Measurements from ENCODE around the gene QSER1. TPM values are rescaled to one million over a fixed set of nuclear protein-coding genes. Genes with fewer than 3 reads are reported as not detected.
"Not testable (repeated sequence)": the region's sequence is repeated elsewhere in the genome, so short reads cannot be mapped to it uniquely, and the experiment has no call there.

QSER1 gene
- total RNA-seq, 2 experiments from 2014 or later: 10.1 to 12.3 TPM

DNA sequence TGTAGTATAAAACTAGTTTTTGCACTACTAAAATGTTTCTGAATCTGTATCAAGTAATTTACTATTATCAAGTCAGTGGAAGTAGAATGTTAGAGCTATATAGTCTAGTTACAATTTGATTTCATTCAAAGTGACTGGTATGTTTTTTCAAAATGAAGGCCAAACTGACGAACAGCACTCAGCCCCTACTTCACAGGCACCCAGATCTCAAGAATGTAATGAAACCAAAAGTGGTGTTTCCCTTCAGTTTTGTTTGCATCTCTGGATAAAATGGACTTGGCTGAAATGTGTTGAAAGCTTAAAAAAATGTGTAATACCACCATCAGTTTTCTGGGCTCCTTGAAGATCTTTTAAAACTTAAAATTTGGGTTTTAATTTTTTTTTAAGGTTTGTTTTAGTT is 46.4 kb downstream of the QSER1 start:
- DNase-seq: no peak
- H3K9me3 Mint-ChIP-seq: peaks cover 1% of the 10 kb centered on the region
- no peak overlapping the region for H3K27ac Mint-ChIP-seq
- peaks cover 16% of the 10 kb centered on the region for H3K4me1 Mint-ChIP-seq (ENCODE audit: low read depth)
- intact Hi-C loops (cut with micrococcal nuclease): no loop called here
- CTCF ChIA-PET: interaction anchor here (0.6 to 1.3 kb wide), 4 partner anchors 13 to 315 kb away, joined by 3 to 4 read pairs (median 3); no protein-coding TSS in a partner anchor
- no peak overlapping the region for H3K4me3 Mint-ChIP-seq
- peaks cover 57% of the 10 kb centered on the region for H3K36me3 Mint-ChIP-seq (ENCODE audit: low read depth)
- no peaks in the 10 kb centered on the region for H3K27me3 Mint-ChIP-seq (ENCODE audit: low read depth)

- intact Hi-C loops (cut with micrococcal nuclease): no loop called here
- CTCF ChIA-PET: interaction anchor here (1.3 kb wide), 1 partner anchor 14 kb away, joined by 4 read pairs; no protein-coding TSS in a partner anchor
- peaks cover 48% of the 10 kb centered on the region for H3K36me3 Mint-ChIP-seq (ENCODE audit: low read depth)
- peaks cover 16% of the 10 kb centered on the region for H3K4me1 Mint-ChIP-seq (ENCODE audit: low read depth)
- H3K27ac Mint-ChIP-seq: no peak overlapping the region
- DNase-seq: no peak
- peaks cover 1% of the 10 kb centered on the region for H3K9me3 Mint-ChIP-seq
- H3K4me3 Mint-ChIP-seq: no peak overlapping the region
- no peaks in the 10 kb centered on the region for H3K27me3 Mint-ChIP-seq (ENCODE audit: low read depth)
Observed at GRCh38 chr11:32939866-32940265, 47.3 kb downstream of the QSER1 start.

DNA sequence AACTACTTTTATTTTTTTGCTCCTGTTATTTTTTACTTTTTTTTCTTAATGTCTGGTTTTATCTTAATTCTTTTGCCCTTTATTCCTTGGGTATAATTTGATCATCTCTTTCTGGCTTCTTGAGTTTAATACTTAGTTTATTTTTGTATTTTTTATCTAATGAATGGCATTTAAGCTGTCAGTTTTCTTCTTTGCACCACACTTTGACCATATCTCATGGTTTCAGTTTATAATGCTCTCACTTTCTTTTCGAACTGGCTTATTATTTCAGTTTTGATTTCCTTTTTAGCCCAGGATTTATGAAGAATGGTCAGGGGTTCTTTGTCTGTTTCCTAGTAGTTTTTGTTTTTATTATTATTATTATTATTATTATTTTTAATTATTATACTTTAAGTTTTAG is 48.3 kb downstream of the QSER1 start:
- peaks cover 1% of the 10 kb centered on the region for H3K9me3 Mint-ChIP-seq
- no peak overlapping the region for H3K27ac Mint-ChIP-seq
- H3K4me1 Mint-ChIP-seq (ENCODE audit: low read depth): peaks cover 16% of the 10 kb centered on the region
- intact Hi-C loops (cut with micrococcal nuclease): no loop called here
- H3K4me3 Mint-ChIP-seq: no peak overlapping the region
- H3K27me3 Mint-ChIP-seq (ENCODE audit: low read depth): no peaks in the 10 kb centered on the region
- no peak for DNase-seq
- CTCF ChIA-PET: no interaction called here
- peaks cover 44% of the 10 kb centered on the region for H3K36me3 Mint-ChIP-seq (ENCODE audit: low read depth)

- Mint-ChIP-seq H3K9me3 (peaks cover 8% of the 10 kb centered on the region), H3K4me1 (ENCODE audit: low read depth) (no peaks in the 10 kb centered on the region), H3K4me3 (no peak overlapping the region), H3K36me3 (ENCODE audit: low read depth) (peaks cover 14% of the 10 kb centered on the region), H3K27me3 (ENCODE audit: low read depth) (no peaks in the 10 kb centered on the region), H3K27ac (no peak overlapping the region)
- CTCF ChIA-PET: no interaction called here
- no peak for DNase-seq
- intact Hi-C loops (cut with micrococcal nuclease): no loop called here
Observed at GRCh38 chr11:32947978-32948377, 55.4 kb downstream of the QSER1 start.

DNA sequence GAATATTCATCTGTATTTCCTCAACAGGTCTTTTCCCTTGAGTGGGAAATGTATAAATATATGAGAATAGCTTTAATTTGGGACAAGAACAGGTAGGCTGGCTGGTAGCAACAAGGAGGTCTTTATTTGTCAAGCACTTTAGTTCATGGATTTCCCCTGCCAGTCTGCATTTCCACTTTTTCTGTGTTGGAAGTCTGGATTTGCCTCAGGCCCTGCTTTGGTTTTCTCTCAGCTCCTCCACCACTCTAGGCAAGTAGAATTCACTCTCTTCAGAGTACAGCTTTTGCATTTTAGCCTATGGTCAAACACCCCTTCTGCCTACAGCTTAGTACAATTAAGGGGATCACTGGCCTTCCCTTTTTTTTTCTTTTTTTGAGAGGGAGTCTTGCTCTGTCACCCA is 57.1 kb downstream of the QSER1 start:
- Mint-ChIP-seq H3K27me3 (ENCODE audit: low read depth) (no peaks in the 10 kb centered on the region), H3K9me3 (peaks cover 8% of the 10 kb centered on the region), H3K36me3 (ENCODE audit: low read depth) (peaks cover 12% of the 10 kb centered on the region), H3K4me3 (no peak overlapping the region), H3K27ac (no peak overlapping the region), H3K4me1 (ENCODE audit: low read depth) (no peaks in the 10 kb centered on the region)
- DNase-seq: no peak
- CTCF ChIA-PET: no interaction called here
- intact Hi-C loops (cut with micrococcal nuclease): no loop called here

GRCh38 chr11:32952421-32952820 is 59.8 kb downstream of the QSER1 start:
- Mint-ChIP-seq H3K4me1 (ENCODE audit: low read depth) (no peaks in the 10 kb centered on the region), H3K4me3 (no peak overlapping the region), H3K27me3 (ENCODE audit: low read depth) (no peaks in the 10 kb centered on the region), H3K36me3 (ENCODE audit: low read depth) (peaks cover 7% of the 10 kb centered on the region), H3K27ac (no peak overlapping the region), H3K9me3 (peaks cover 4% of the 10 kb centered on the region)
- intact Hi-C loops (cut with micrococcal nuclease): no loop called here
- DNase-seq: no peak
- CTCF ChIA-PET: no interaction called here

- DNase-seq: no peak
- intact Hi-C loops (cut with micrococcal nuclease): no loop called here
- no peaks in the 10 kb centered on the region for H3K27me3 Mint-ChIP-seq (ENCODE audit: low read depth)
Observed at GRCh38 chr11:32953700-32954099, 61.1 kb downstream of the QSER1 start.

GRCh38 chr11:32960553-32961164 is 68.0 kb downstream of the QSER1 start:
- CTCF ChIA-PET: interaction anchor here (0.8 to 3.8 kb wide), 9 partner anchors 8 to 405 kb away, joined by 3 to 36 read pairs (median 4); no protein-coding TSS in a partner anchor
- H3K27ac Mint-ChIP-seq: no peak overlapping the region
- no peaks in the 10 kb centered on the region for H3K9me3 Mint-ChIP-seq
- peaks cover 8% of the 10 kb centered on the region for H3K4me1 Mint-ChIP-seq (ENCODE audit: low read depth)
- intact Hi-C loops (cut with micrococcal nuclease): loop anchor here (1.0 to 5.0 kb wide), 8 partner anchors 51 to 382 kb away; partner anchors contain the start of genes CSTF3 and QSER1
- DNase-seq: no peak
- H3K36me3 Mint-ChIP-seq (ENCODE audit: low read depth): peaks cover 24% of the 10 kb centered on the region
- H3K27me3 Mint-ChIP-seq (ENCODE audit: low read depth): no peaks in the 10 kb centered on the region
- H3K4me3 Mint-ChIP-seq: no peak overlapping the region

More at GRCh38 chr11:32953700-32954099, 61.1 kb downstream of the QSER1 start:
- CTCF ChIA-PET: interaction anchor here (0.6 to 1.0 kb wide), 3 partner anchors 15 to 144 kb away, joined by 3 to 4 read pairs (median 3); no protein-coding TSS in a partner anchor
- no peak overlapping the region for H3K4me3 Mint-ChIP-seq
- no peaks in the 10 kb centered on the region for H3K9me3 Mint-ChIP-seq
- H3K27ac Mint-ChIP-seq: no peak overlapping the region
- no peaks in the 10 kb centered on the region for H3K4me1 Mint-ChIP-seq (ENCODE audit: low read depth)
- H3K36me3 Mint-ChIP-seq (ENCODE audit: low read depth): peaks cover 2% of the 10 kb centered on the region

DNA sequence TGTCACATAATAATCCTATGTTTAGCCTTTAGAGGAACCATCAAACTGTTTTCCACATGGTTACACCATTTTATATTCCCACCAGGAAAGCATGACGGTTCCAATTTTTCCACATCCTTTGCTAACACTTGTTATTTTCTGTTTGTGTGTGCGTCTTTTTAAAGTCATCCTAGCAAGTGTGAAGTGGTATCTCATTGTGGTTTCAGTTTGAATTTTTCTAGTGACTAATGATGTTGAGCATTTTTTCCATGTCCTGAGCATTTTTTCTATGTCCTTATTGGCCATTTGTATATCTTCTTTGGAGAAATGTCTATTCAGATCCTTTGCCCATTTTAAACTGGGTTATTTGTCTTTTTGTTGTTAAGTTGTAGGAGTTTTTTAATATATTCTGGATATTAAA is 69.4 kb downstream of the QSER1 start:
- Mint-ChIP-seq H3K27ac (no peak overlapping the region), H3K36me3 (ENCODE audit: low read depth) (peaks cover 24% of the 10 kb centered on the region), H3K27me3 (ENCODE audit: low read depth) (no peaks in the 10 kb centered on the region), H3K4me3 (no peak overlapping the region), H3K4me1 (ENCODE audit: low read depth) (peaks cover 8% of the 10 kb centered on the region), H3K9me3 (no peaks in the 10 kb centered on the region)
- CTCF ChIA-PET: interaction anchor here (0.5 to 3.8 kb wide), 6 partner anchors 20 to 364 kb away, joined by 3 to 32 read pairs (median 3); no protein-coding TSS in a partner anchor
- no peak for DNase-seq
- intact Hi-C loops (cut with micrococcal nuclease): loop anchor here (5.0 kb wide), 2 partner anchors 200 to 380 kb away; partner anchors contain the start of gene CSTF3

DNA sequence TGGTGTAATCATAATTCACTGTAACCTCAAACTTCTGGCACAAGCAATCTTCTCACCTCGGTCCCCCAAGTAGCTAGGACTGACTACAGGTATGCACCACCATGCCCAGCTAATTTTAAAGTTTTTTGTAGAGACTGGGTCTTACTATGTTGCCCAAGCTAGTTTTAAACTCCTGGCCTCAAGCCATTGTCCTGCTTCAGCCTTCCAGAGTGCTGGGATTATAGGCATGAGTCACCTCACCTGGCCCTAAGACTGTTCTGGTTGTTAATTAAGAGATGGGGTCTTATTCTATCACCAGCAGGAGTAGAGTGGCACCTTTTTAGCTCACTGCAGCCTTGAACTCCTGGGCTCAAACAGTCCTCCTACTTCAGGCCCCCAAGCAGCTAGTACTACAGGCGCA is 71.1 kb downstream of the QSER1 start:
- H3K36me3 Mint-ChIP-seq (ENCODE audit: low read depth): peaks cover 26% of the 10 kb centered on the region
- no peak overlapping the region for H3K27ac Mint-ChIP-seq
- H3K4me3 Mint-ChIP-seq: no peak overlapping the region
- H3K4me1 Mint-ChIP-seq (ENCODE audit: low read depth): peaks cover 8% of the 10 kb centered on the region
- CTCF ChIA-PET: interaction anchor here (0.6 to 3.8 kb wide), 2 partner anchors 101 to 623 kb away, joined by 3 to 32 read pairs; no protein-coding TSS in a partner anchor
- no peak for DNase-seq
- H3K9me3 Mint-ChIP-seq: no peaks in the 10 kb centered on the region
- H3K27me3 Mint-ChIP-seq (ENCODE audit: low read depth): no peaks in the 10 kb centered on the region
- intact Hi-C loops (cut with micrococcal nuclease): loop anchor here (5.0 kb wide), 2 partner anchors 199 to 379 kb away; partner anchors contain the start of gene CSTF3

GRCh38 chr11:32968541-32968940 is 75.9 kb downstream of the QSER1 start:
- no peaks in the 10 kb centered on the region for H3K4me1 Mint-ChIP-seq (ENCODE audit: low read depth)
- no peak for DNase-seq
- no peaks in the 10 kb centered on the region for H3K27me3 Mint-ChIP-seq (ENCODE audit: low read depth)
- no peaks in the 10 kb centered on the region for H3K9me3 Mint-ChIP-seq
- intact Hi-C loops (cut with micrococcal nuclease): no loop called here
- CTCF ChIA-PET: interaction anchor here (0.7 to 5.7 kb wide), 5 partner anchors 9 to 574 kb away, joined by 3 to 39 read pairs (median 7); no protein-coding TSS in a partner anchor
- no peak overlapping the region for H3K27ac Mint-ChIP-seq
- peaks cover 20% of the 10 kb centered on the region for H3K36me3 Mint-ChIP-seq (ENCODE audit: low read depth)
- no peak overlapping the region for H3K4me3 Mint-ChIP-seq

- H3K9me3 Mint-ChIP-seq; intact Hi-C loops (cut with micrococcal nuclease); CTCF ChIA-PET; DNase-seq; H3K4me3 Mint-ChIP-seq; H3K4me1 Mint-ChIP-seq (ENCODE audit: low read depth); H3K27ac Mint-ChIP-seq; H3K27me3 Mint-ChIP-seq (ENCODE audit: low read depth): not testable (repeated sequence)
- peaks cover 25% of the 10 kb centered on the region for H3K36me3 Mint-ChIP-seq (ENCODE audit: low read depth)
Observed at GRCh38 chr11:32972233-32972632, 79.6 kb downstream of the QSER1 start.

DNA sequence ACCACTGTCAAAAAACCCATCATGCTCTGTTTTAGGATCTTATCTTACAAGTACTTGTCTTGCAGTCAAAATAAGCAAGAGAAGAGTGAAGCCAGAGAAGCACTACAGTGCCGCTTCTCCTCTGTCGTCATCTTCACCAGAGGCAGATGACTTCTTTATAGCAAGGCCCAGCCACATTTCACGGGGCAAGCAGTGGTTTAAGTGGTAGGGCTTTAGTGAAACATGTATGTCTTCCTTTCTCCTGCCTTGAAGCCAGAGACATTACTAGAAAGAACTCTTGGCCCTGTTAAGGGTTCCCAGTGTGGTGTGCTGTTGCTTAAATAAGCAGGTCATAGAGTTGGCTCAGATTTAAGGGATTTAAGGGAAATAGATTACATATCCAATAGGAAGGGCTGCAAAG is 80.2 kb downstream of the QSER1 start:
- H3K27ac Mint-ChIP-seq: no peak overlapping the region
- H3K36me3 Mint-ChIP-seq (ENCODE audit: low read depth): peaks cover 28% of the 10 kb centered on the region
- CTCF ChIA-PET: no interaction called here

More for the DNA sequence above, 80.2 kb downstream of the QSER1 start:
- Mint-ChIP-seq H3K4me3 (no peak overlapping the region), H3K9me3 (no peaks in the 10 kb centered on the region), H3K4me1 (ENCODE audit: low read depth) (no peaks in the 10 kb centered on the region), H3K27me3 (ENCODE audit: low read depth) (no peaks in the 10 kb centered on the region)
- intact Hi-C loops (cut with micrococcal nuclease): no loop called here
- DNase-seq: no peak

All from activated naive CD4-positive, alpha-beta T cell treated with anti-CD3 and anti-CD28 coated beads for 36 hours (primary cell).